A549 (cell line): Measurements from ENCODE around the gene SPATA12. TPM values are rescaled to one million over a fixed set of nuclear protein-coding genes. Genes with fewer than 3 reads are reported as not detected.
A peak's percentile ranks its signal among the peaks of the same experiment; 100 is the strongest.

Experiments
- ATAC-seq, 2 experiments: fragments of 200-7000 bp in 1 of 2; fragments of >200 bp in 1 of 2; cut with Nextera tagmentation in 1 of 2; cut with Tn5 transposase in 1 of 2; 3 replicates each; pipeline versions ENCODE4 v1.8.0 to v1.9.1; 2018 to 2020; ENCODE audit warnings: mild to moderate bottlenecking in 1 of 2, moderate library complexity in 1 of 2
- CTCF ChIA-PET: fragments of 300-600 bp; sonication (Branson Sonifier 250); formaldehyde crosslinking; extraction: SDS; loops from one replicate; lab custom pipeline; 2021; ENCODE audit warnings: antibody characterized with exemption, inconsistent platforms; lab: Yijun Ruan, JAX
- POLR2A ChIA-PET: fragments of 350-600 bp; formaldehyde crosslinking; extraction: SDS; loops from one replicate; lab custom pipeline; 2021; ENCODE audit warnings: antibody characterized with exemption, inconsistent platforms; lab: Yijun Ruan, JAX
- DNase-seq, 2 experiments: peaks; one replicate each; pipeline versions ENCODE4 v3.0.0 to v3.0.0-alpha.2; 2011 to 2016; ENCODE audit warnings: low read depth in 1 of 2, low spot score in 1 of 2
- FAIRE-seq: peaks from 2 replicates; lab custom pipeline; 2011; peaks lifted over from hg19 to GRCh38; lab: Jason Lieb, UNC
- H3K27ac ChIP-seq, 2 experiments: fragments of >200 bp; sonication (Bioruptor Twin); formaldehyde crosslinking; 3 replicates each; pipeline ENCODE4 v1.5.1; 2016 to 2017
- H3K4me1 ChIP-seq: fragments of >200 bp; sonication (Bioruptor Twin); formaldehyde crosslinking; 3 replicates; pipeline ENCODE4 v1.6.1; 2016
- H3K4me2 ChIP-seq: fragments of >200 bp; sonication (Bioruptor Twin); formaldehyde crosslinking; 3 replicates; pipeline ENCODE4 v1.6.1; 2016
- H3K4me3 ChIP-seq: fragments of >200 bp; sonication (Bioruptor Twin); formaldehyde crosslinking; 3 replicates; pipeline ENCODE4 v1.5.1; 2016
- H3K9me3 ChIP-seq: fragments of >200 bp; sonication (Bioruptor Twin); formaldehyde crosslinking; 3 replicates; pipeline ENCODE4 v1.6.1; 2016
- BHLHE40 ChIP-seq: IDR thresholded peaks from 2 replicates; pipeline ENCODE4 v1.6.1; 2012; ENCODE audit warnings: low read depth, low read length, inconsistent platforms
- CEBPB ChIP-seq, 2 experiments: fragments of >200 bp in 1 of 2; sonication (Bioruptor Twin) in 1 of 2; formaldehyde crosslinking in 1 of 2; IDR thresholded peaks; 2 replicates each; pipeline ENCODE4 v1.6.1; 2012 to 2016
- EHMT2 ChIP-seq: fragments of 200-600 bp; sonication (generic); IDR thresholded peaks from 2 replicates; pipeline ENCODE4 v1.6.1; 2016; ENCODE audit warnings: antibody characterized with exemption, low read depth, mild to moderate bottlenecking, moderate library complexity
- HES2 ChIP-seq: fragments of >200 bp; sonication (Bioruptor Twin); formaldehyde crosslinking; IDR thresholded peaks from 2 replicates; pipeline ENCODE4 v1.6.1; 2016
- HMGXB4 ChIP-seq: fragments of 250-450 bp; sonication (Bioruptor Pico); IDR thresholded peaks from 2 replicates; pipeline ENCODE4 v1.5.0; 2021; ENCODE audit warnings: mild to moderate bottlenecking, moderate library complexity, borderline replicate concordance
- MAZ ChIP-seq: fragments of 150-350 bp; IDR thresholded peaks from 2 replicates; pipeline ENCODE4 v1.6.1; 2014; ENCODE audit warnings: antibody characterized with exemption, low read depth, low read length, borderline replicate concordance
- PHF8 ChIP-seq: fragments of 200-600 bp; sonication (generic); IDR thresholded peaks from 2 replicates; pipeline ENCODE4 v1.6.1; 2016; ENCODE audit warnings: low read depth, mild to moderate bottlenecking, antibody characterized with exemption, moderate library complexity, borderline replicate concordance
- RCOR1 ChIP-seq: fragments of 150-350 bp; IDR thresholded peaks from 2 replicates; pipeline ENCODE4 v1.6.1; 2014; ENCODE audit warnings: antibody characterized with exemption, low read length, low read depth
- REST ChIP-seq: fragments of 200-600 bp; sonication (generic); IDR thresholded peaks from 2 replicates; pipeline ENCODE4 v1.6.1; 2016; ENCODE audit warnings: antibody characterized with exemption, mild to moderate bottlenecking, moderate library complexity
- SREBF2 ChIP-seq: fragments of 450-650 bp; IDR thresholded peaks from 2 replicates; pipeline ENCODE4 v1.6.1; 2014; ENCODE audit warnings: mild to moderate bottlenecking, moderate library complexity
- TFCP2L1 ChIP-seq: fragments of 250-450 bp; sonication (Bioruptor Pico); IDR thresholded peaks from 2 replicates; pipeline ENCODE4 v1.5.0; 2021; ENCODE audit warnings: mild to moderate bottlenecking
- ZFP36 ChIP-seq: fragments of 450-650 bp; IDR thresholded peaks from 2 replicates; pipeline ENCODE4 v1.6.1; 2014; ENCODE audit warnings: borderline replicate concordance; ENCODE audit not compliant: partially characterized antibody
- ZNF302 ChIP-seq: fragments of 250-450 bp; sonication (Bioruptor Pico); IDR thresholded peaks from 2 replicates; pipeline ENCODE4 v1.9.0; 2021; ENCODE audit warnings: inconsistent platforms, mild to moderate bottlenecking, moderate library complexity
- WGBS: methylation state at CpG from one replicate; pipeline ENCODE4 v1.1.6; 2017; ENCODE audit errors: missing lambda C conversion rate; 5-methylcytosine and 5-hydroxymethylcytosine counted together
- polyA plus RNA-seq, 4 experiments: library from polyadenylated mRNA; depleted of rRNA in 3 of 4; stranded (reverse); fragments of >200 nt; fragmentation: RNase III in 1 of 4; extraction: RNeasy Plus Mini Kit Qiagen cat#74134 plus additional on column Dnase treatment in 1 of 4; gene quantifications; 2 replicates in 3 of 4; 3 replicates in 1 of 4; pipeline ENCODE4 v1.2.3, GENCODE V29; 2011 to 2017

Gene SPATA12
- polyA plus RNA-seq, 2 of the 4 experiments (the other 2 are of a cell fraction) = 0.17 to 0.18 TPM

GRCh38 chr3:57038466-57039164, 21.8 kb upstream of the SPATA12 start (continued):
- TF ChIP-seq REST = no peak
- TF ChIP-seq PHF8 = no peak

GRCh38 chr3:57041674-57042073, 18.8 kb upstream of the SPATA12 start:
- Histone ChIP-seq H3K4me1 (no peaks in the 10 kb centered on the region), H3K4me3 (no peak overlapping the region), H3K9me3 (no peaks in the 10 kb centered on the region), H3K27ac (no peak overlapping the region), H3K4me2 (no peak overlapping the region)
- POLR2A ChIA-PET = no interaction called here
- WGBS = 70% methylated on average over 5 of the region's 6 CpGs
- no peak for DNase-seq
- TF ChIP-seq TFCP2L1 (no peak), BHLHE40 (no peak), RCOR1 (no peak), CEBPB (IDR thresholded peaks at IDR 0.05) (no peak), HMGXB4 (CRISPR knock-in tag) (no peak), MAZ (no peak), PHF8 (no peak), EHMT2 (no peak), ZFP36 (no peak), HES2 (no peak)
- no peak for ATAC-seq
- no peak for FAIRE-seq
- CTCF ChIA-PET = interaction anchor here (0.7 to 1.1 kb wide), 2 partner anchors 15 to 46 kb away, joined by 3 read pairs; no protein-coding TSS in a partner anchor

- H3K4me3 ChIP-seq = no peak overlapping the region
- ATAC-seq (no peak), FAIRE-seq (no peak), DNase-seq (no peak)
- TF ChIP-seq ZFP36 = peak; percentile 27
- no peak for TF ChIP-seq ZNF302
- no peak for TF ChIP-seq SREBF2
- H3K4me1 ChIP-seq = no peaks in the 10 kb centered on the region
- no peaks in the 10 kb centered on the region for H3K9me3 ChIP-seq
- no peak overlapping the region for H3K27ac ChIP-seq
- ChIA-PET CTCF (interaction anchor here (1.7 kb wide), 1 partner anchor 54 kb away, joined by 4 read pairs; no protein-coding TSS in a partner anchor), POLR2A (no interaction called here)
- 0% methylated on average over 1 of the region's 1 CpG for WGBS
- H3K4me2 ChIP-seq = no peak overlapping the region
These were observed 16.9 kb upstream of the SPATA12 start for GRCh38 chr3:57043518-57043917.
